Peyer's patch (tissue), 4 donors: ENCODE data around the gene PRCD.

Experiments used
- CTCF ChIP-seq, 6 experiments: fragments of 450-650 bp in 4 of 6; fragments of 200-600 bp in 2 of 6; sonication (generic) in 1 of 6; IDR thresholded peaks; one replicate each; pipeline ENCODE4 v1.5.1; 2017 to 2019; ENCODE audit warnings: antibody characterized with exemption in 6 of 6, mild to moderate bottlenecking in 3 of 6, moderate library complexity in 1 of 6
- POLR2A ChIP-seq, 2 donors: fragments of 450-650 bp; IDR thresholded peaks; one replicate each; pipeline ENCODE4 v1.5.1; 2017; ENCODE audit warnings: antibody characterized with exemption in 2 of 2, mild to moderate bottlenecking in 2 of 2, moderate library complexity in 2 of 2

- TF ChIP-seq CTCF (IDR thresholded peaks at IDR 0.05) (no peak), POLR2A (IDR thresholded peaks at IDR 0.05) (no peak)
These were observed 47.1 kb downstream of the PRCD start for GRCh38 chr17:76586741-76587487.
